Activated CD4-positive, alpha-beta T cell treated with anti-CD3 and anti-CD28 coated beads, Interleukin-2, amount 50 U/mL, for 16 hours (primary cell): Measurements from ENCODE around the gene ENDOG.

Experiments
- DNase-seq: peaks from one replicate; pipeline ENCODE4 v3.0.0-alpha.2; 2020

Gene ENDOG

GRCh38 chr9:128802482-128802881 is 15.8 kb upstream of the ENDOG start:
- no peak for DNase-seq

- no peak for DNase-seq
These were observed 12.6 kb upstream of the ENDOG start for GRCh38 chr9:128805661-128806060.

GRCh38 chr9:128807827-128808226 is 10.5 kb upstream of the ENDOG start:
- DNase-seq, result no peak

GRCh38 chr9:128808543-128808942 is 9.8 kb upstream of the ENDOG start:
- DNase-seq, result no peak

GRCh38 chr9:128809036-128809599 is 9.2 kb upstream of the ENDOG start:
- DNase-seq, result no peak

GRCh38 chr9:128809831-128810230 is 8.5 kb upstream of the ENDOG start:
- DNase-seq, result no peak

- no peak for DNase-seq
These were observed 7.4 kb upstream of the ENDOG start for GRCh38 chr9:128810873-128811272.

GRCh38 chr9:128818839-128819715 is 777 bp downstream of the ENDOG start:
- DNase-seq, result peak; percentile 41

- no peak for DNase-seq
These were observed 1.7 kb downstream of the ENDOG start for GRCh38 chr9:128819716-128820664.

- DNase-seq, result no peak
These were observed 2.6 kb downstream of the ENDOG start for GRCh38 chr9:128820665-128821583.

GRCh38 chr9:128821584-128822406 is 3.5 kb downstream of the ENDOG start:
- DNase-seq, result no peak

GRCh38 chr9:128822407-128823042 is 4.2 kb downstream of the ENDOG start:
- DNase-seq, result no peak

- DNase-seq, result no peak
These were observed 5.1 kb downstream of the ENDOG start for GRCh38 chr9:128823362-128823902.

- no peak for DNase-seq
These were observed 5.7 kb downstream of the ENDOG start for GRCh38 chr9:128823903-128824406.

- no peak for DNase-seq
These were observed 6.6 kb downstream of the ENDOG start for GRCh38 chr9:128824911-128825310.

- DNase-seq, result no peak
These were observed 7.8 kb downstream of the ENDOG start for GRCh38 chr9:128825923-128826700.

GRCh38 chr9:128828267-128828666 is 10.0 kb downstream of the ENDOG start:
- DNase-seq, result no peak

GRCh38 chr9:128828719-128829452 is 10.6 kb downstream of the ENDOG start:
- DNase-seq, result no peak
